ENCODE measurements around the gene DUSP9.

GRCh38 chrX:153700376-153700945 lies 53.5 kb downstream of the DUSP9 start:
- TF ChIP-seq, protein P1, sequence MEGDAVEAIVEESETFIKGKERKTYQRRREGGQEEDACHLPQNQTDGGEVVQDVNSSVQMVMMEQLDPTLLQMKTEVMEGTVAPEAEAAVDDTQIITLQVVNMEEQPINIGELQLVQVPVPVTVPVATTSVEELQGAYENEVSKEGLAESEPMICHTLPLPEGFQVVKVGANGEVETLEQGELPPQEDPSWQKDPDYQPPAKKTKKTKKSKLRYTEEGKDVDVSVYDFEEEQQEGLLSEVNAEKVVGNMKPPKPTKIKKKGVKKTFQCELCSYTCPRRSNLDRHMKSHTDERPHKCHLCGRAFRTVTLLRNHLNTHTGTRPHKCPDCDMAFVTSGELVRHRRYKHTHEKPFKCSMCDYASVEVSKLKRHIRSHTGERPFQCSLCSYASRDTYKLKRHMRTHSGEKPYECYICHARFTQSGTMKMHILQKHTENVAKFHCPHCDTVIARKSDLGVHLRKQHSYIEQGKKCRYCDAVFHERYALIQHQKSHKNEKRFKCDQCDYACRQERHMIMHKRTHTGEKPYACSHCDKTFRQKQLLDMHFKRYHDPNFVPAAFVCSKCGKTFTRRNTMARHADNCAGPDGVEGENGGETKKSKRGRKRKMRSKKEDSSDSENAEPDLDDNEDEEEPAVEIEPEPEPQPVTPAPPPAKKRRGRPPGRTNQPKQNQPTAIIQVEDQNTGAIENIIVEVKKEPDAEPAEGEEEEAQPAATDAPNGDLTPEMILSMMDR (IDR thresholded peaks at IDR 0.05; ENCODE audit: poor library complexity, severe bottlenecking): no peak
- TF ChIP-seq EZH2 (IDR thresholded peaks at IDR 0.05; ENCODE audit: borderline replicate concordance, insufficient read depth, low read length, poor library complexity, severe bottlenecking): no peak
- no peak for TF ChIP-seq RAD21 (conservative IDR thresholded peaks at IDR 0.05)
- no peak for TF ChIP-seq POLR2AphosphoS5 (IDR thresholded peaks at IDR 0.05)
- no peak for TF ChIP-seq TAF1 (IDR thresholded peaks at IDR 0.05; ENCODE audit: low read depth)

Measured in neural cell (in vitro differentiated cells).